Keratinocyte (primary cell): Measurements from ENCODE around the gene FAM32A. TPM values are rescaled to one million over a fixed set of nuclear protein-coding genes. Genes with fewer than 3 reads are reported as not detected.

Experiments
- DNase-seq: peaks from one replicate; pipeline ENCODE4 v3.0.0-alpha.2; 2011; ENCODE audit warnings: low read depth, missing footprints, low spot score
- FAIRE-seq: peaks from 2 replicates; lab custom pipeline; 2011; peaks lifted over from hg19 to GRCh38; lab: Jason Lieb, UNC
- H2AFZ ChIP-seq: 2 replicates; pipeline ENCODE4 v1.6.0; 2012; ENCODE audit warnings: low read length, control low read depth, inconsistent platforms; ENCODE audit not compliant: control insufficient read depth
- H3K27ac ChIP-seq: 2 replicates; pipeline ENCODE4 v1.5.1; 2011; ENCODE audit warnings: low read length; ENCODE audit not compliant: control insufficient read depth, insufficient read depth
- H3K27me3 ChIP-seq: 3 replicates; pipeline ENCODE4 v1.6.0; 2011; ENCODE audit warnings: low read length; ENCODE audit not compliant: control insufficient read depth, insufficient read depth; ENCODE audit errors: extremely low read depth
- H3K36me3 ChIP-seq, 2 experiments: 2 replicates in 1 of 2; 3 replicates in 1 of 2; pipeline ENCODE4 v1.5.1; 2011; ENCODE audit warnings: low read length in 2 of 2, mild to moderate bottlenecking in 1 of 2; ENCODE audit not compliant: control insufficient read depth in 2 of 2, insufficient read depth in 2 of 2; ENCODE audit errors: extremely low read depth in 1 of 2
- H3K4me1 ChIP-seq: 3 replicates; pipeline ENCODE4 v1.5.1; 2011; ENCODE audit warnings: low read length; ENCODE audit not compliant: control insufficient read depth, insufficient read depth; ENCODE audit errors: extremely low read depth
- H3K4me2 ChIP-seq: 3 replicates; pipeline ENCODE4 v1.6.0; 2011; ENCODE audit warnings: low read depth, low read length; ENCODE audit not compliant: control insufficient read depth, insufficient read depth; ENCODE audit errors: extremely low read depth
- H3K4me3 ChIP-seq, 3 experiments: fragments of 200-600 bp in 1 of 3; sonication (generic) in 1 of 3; 2 replicates in 2 of 3; 3 replicates in 1 of 3; pipeline ENCODE4 v1.5.1; 2011 to 2016; ENCODE audit warnings: low read length in 3 of 3, mild to moderate bottlenecking in 3 of 3, control low read depth in 2 of 3, inconsistent platforms in 1 of 3, low read depth in 1 of 3, mixed read lengths in 1 of 3, mixed run types in 1 of 3, moderate library complexity in 1 of 3; ENCODE audit not compliant: control insufficient read depth in 2 of 3, insufficient read depth in 2 of 3; ENCODE audit errors: extremely low read depth in 1 of 3
- H3K79me2 ChIP-seq: 2 replicates; pipeline ENCODE4 v1.6.0; 2012; ENCODE audit warnings: low read length; ENCODE audit not compliant: control insufficient read depth, insufficient read depth
- H3K9ac ChIP-seq: 3 replicates; pipeline ENCODE4 v1.6.0; 2011; ENCODE audit warnings: low read length; ENCODE audit not compliant: control insufficient read depth, insufficient read depth; ENCODE audit errors: extremely low read depth
- H3K9me1 ChIP-seq: 3 replicates; pipeline ENCODE4 v1.6.0; 2011; ENCODE audit warnings: low read length; ENCODE audit not compliant: control insufficient read depth, insufficient read depth; ENCODE audit errors: extremely low read depth
- H3K9me3 ChIP-seq: 2 replicates; pipeline ENCODE4 v1.5.1; 2012; ENCODE audit warnings: low read depth, low read length; ENCODE audit not compliant: control insufficient read depth
- H4K20me1 ChIP-seq: 3 replicates; pipeline ENCODE4 v1.6.0; 2011; ENCODE audit warnings: low read length; ENCODE audit not compliant: control insufficient read depth, insufficient read depth; ENCODE audit errors: extremely low read depth
- EZH2 ChIP-seq: IDR thresholded peaks from one replicate; pipeline ENCODE4 v1.6.1; 2012; ENCODE audit warnings: inconsistent platforms, mild to moderate bottlenecking, low read length, moderate library complexity
- dilution Hi-C: fragments of 300-500 bp; cut with MboI; formaldehyde crosslinking; loops from one replicate; pipeline ENCODE4 v1.7.0; 2020; ENCODE audit warnings: low sequenced_read_pairs; ENCODE audit not compliant: extremely low pct_ligation_motif_present
- polyA plus RNA-seq, 5 experiments: library from polyadenylated mRNA; depleted of rRNA in 3 of 5; stranded (reverse) in 3 of 5; stranded (forward) in 1 of 5; unstranded in 1 of 5; fragments of >200 nt; gene quantifications; 1 replicate in 1 of 5; 2 replicates in 3 of 5; 3 replicates in 1 of 5; pipeline versions ENCODE4 v1.2.1 to v1.2.3, GENCODE V29; 2011 to 2012; ENCODE audit warnings: missing spikeins in 2 of 5, low read depth in 1 of 5, low replicate concordance in 1 of 5
- TF ChIP-seq, protein P1 (sequence below), 3 experiments: IDR thresholded peaks in 1 of 3; conservative IDR thresholded peaks in 1 of 3; optimal IDR thresholded peaks in 1 of 3; 2 replicates in 2 of 3; 3 replicates in 1 of 3; pipeline versions ENCODE3 to v1.5.1; 2011; ENCODE audit warnings: low read length in 3 of 3, mild to moderate bottlenecking in 3 of 3, moderate library complexity in 2 of 3, control low read depth in 1 of 3, inconsistent platforms in 1 of 3; ENCODE audit not compliant: insufficient read depth in 2 of 3; ENCODE audit errors: extremely low read depth in 1 of 3

The FAM32A gene
- polyA plus RNA-seq, 1 donor (not counting 4 experiments of a cell fraction or from before 2014, with no cell fraction given) = 105 TPM

DNA sequence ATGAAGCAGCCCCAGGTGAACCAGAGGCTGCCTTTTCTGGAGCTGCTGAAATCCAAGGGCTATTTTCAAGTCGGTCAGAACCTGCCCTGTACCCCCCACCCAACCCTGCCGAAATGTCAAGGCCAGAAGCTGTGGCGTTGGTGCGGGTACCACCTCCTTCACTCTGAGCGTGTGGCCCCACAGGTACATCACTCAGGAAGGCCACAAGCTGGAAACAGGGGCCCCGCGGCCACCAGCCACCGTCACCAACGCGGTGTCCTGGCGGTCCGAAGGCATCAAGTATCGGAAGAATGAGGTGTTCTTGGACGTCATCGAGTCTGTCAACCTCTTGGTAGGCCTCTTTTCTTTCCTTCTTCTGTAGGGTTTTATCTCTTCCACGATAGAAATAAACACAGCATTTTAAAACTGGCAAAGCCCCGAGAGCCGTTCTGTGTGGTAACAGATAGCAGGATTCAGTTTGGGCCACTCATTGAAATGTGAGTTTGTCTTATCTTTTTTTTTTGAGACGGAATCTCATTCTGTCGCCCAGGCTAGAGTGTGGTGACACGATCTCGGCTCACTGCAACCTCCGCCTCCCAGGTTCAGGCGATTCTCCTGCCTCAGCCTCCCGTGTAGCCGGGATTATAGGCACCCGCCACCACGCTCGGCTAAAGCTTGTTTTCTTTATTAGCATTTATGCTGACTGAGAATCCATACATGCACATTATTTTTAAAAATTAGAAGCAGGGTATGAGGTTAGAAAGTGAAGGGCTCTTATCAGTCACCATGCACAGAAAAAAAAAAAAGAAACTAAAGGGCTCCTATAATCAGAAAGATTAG, 23.8 kb downstream of the FAM32A start:
- no peak overlapping the region for H3K9ac ChIP-seq
- H2AFZ ChIP-seq = no peak overlapping the region
- H3K4me3 ChIP-seq = no peak overlapping the region
- no peaks in the 10 kb centered on the region for H3K4me1 ChIP-seq
- no peak overlapping the region for H3K27ac ChIP-seq
- dilution Hi-C loops = loop anchor here (25.0 kb wide), 1 partner anchor 153 kb away; no protein-coding TSS in a partner anchor
- TF ChIP-seq EZH2 = no peak
- TF ChIP-seq, protein P1, sequence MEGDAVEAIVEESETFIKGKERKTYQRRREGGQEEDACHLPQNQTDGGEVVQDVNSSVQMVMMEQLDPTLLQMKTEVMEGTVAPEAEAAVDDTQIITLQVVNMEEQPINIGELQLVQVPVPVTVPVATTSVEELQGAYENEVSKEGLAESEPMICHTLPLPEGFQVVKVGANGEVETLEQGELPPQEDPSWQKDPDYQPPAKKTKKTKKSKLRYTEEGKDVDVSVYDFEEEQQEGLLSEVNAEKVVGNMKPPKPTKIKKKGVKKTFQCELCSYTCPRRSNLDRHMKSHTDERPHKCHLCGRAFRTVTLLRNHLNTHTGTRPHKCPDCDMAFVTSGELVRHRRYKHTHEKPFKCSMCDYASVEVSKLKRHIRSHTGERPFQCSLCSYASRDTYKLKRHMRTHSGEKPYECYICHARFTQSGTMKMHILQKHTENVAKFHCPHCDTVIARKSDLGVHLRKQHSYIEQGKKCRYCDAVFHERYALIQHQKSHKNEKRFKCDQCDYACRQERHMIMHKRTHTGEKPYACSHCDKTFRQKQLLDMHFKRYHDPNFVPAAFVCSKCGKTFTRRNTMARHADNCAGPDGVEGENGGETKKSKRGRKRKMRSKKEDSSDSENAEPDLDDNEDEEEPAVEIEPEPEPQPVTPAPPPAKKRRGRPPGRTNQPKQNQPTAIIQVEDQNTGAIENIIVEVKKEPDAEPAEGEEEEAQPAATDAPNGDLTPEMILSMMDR (optimal IDR thresholded peaks at IDR 0.05 in 1 of 3, IDR thresholded peaks at IDR 0.05 in 1 of 3, conservative IDR thresholded peaks at IDR 0.05 in 1 of 3; ENCODE audit: extremely low read depth in 1 of 3, insufficient read depth in 2 of 3, low read length in 3 of 3) = no peak
- no peak overlapping the region for H3K4me2 ChIP-seq
- H3K9me3 ChIP-seq = no peaks in the 10 kb centered on the region
- H3K79me2 ChIP-seq = peaks cover 4% of the 10 kb centered on the region
- no peaks in the 10 kb centered on the region for H3K27me3 ChIP-seq
- no peaks in the 10 kb centered on the region for H3K9me1 ChIP-seq
- DNase-seq (no peak), FAIRE-seq (no peak)
- H4K20me1 ChIP-seq = no peaks in the 10 kb centered on the region
- peaks cover 11 to 32% of the 10 kb centered on the region in 2 experiments for H3K36me3 ChIP-seq

DNA sequence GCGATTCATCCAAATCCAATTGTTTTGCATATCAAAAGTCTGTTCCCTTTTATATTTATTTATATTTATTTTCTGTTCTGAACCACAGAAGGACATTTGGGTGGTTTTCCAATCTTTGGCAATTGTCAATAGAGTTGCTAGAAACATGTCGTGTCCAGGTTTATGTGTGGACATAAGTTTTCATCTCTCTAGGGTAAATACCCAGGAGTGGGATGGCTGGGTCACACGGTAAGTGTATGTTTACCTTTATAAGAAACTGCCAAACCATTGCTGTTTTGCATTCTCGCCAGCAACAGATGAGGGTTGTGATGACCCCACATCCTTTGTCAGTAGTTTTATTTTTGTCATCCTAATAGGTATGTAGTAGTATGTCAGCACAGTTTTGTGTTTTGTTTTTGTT, 25.0 kb downstream of the FAM32A start:
- no peak overlapping the region for H3K9ac ChIP-seq
- no peak overlapping the region for H2AFZ ChIP-seq
- H3K27me3 ChIP-seq = no peaks in the 10 kb centered on the region
- no peaks in the 10 kb centered on the region for H3K4me1 ChIP-seq
- H3K9me1 ChIP-seq = no peaks in the 10 kb centered on the region
- H3K4me3 ChIP-seq = no peak overlapping the region
- no peak overlapping the region for H3K4me2 ChIP-seq
- H3K27ac ChIP-seq = no peak overlapping the region
- H4K20me1 ChIP-seq = no peaks in the 10 kb centered on the region
- peaks cover 11 to 34% of the 10 kb centered on the region in 2 experiments for H3K36me3 ChIP-seq
- DNase-seq (no peak), FAIRE-seq (no peak)
- peaks cover 5% of the 10 kb centered on the region for H3K79me2 ChIP-seq
- no peaks in the 10 kb centered on the region for H3K9me3 ChIP-seq
- dilution Hi-C loops = loop anchor here (25.0 kb wide), 1 partner anchor 152 kb away; no protein-coding TSS in a partner anchor
- TF ChIP-seq, protein P1 (optimal IDR thresholded peaks at IDR 0.05 in 1 of 3, IDR thresholded peaks at IDR 0.05 in 1 of 3, conservative IDR thresholded peaks at IDR 0.05 in 1 of 3; ENCODE audit: extremely low read depth in 1 of 3, insufficient read depth in 2 of 3, low read length in 3 of 3) = no peak
- TF ChIP-seq EZH2 = no peak
